ENCODE results near the gene GBP1.

- TF ChIP-seq CTCF (IDR thresholded peaks at IDR 0.05), result no peak
- no peak for TF ChIP-seq POLR2A (IDR thresholded peaks at IDR 0.05)
- TF ChIP-seq POLR2AphosphoS5 (IDR thresholded peaks at IDR 0.05), result no peak
Measured at GRCh38 chr1:89068291-89068690, 3.3 kb upstream of the GBP1 start.
